ENCODE data around the gene MRPL48.

The MRPL48 gene

DNA sequence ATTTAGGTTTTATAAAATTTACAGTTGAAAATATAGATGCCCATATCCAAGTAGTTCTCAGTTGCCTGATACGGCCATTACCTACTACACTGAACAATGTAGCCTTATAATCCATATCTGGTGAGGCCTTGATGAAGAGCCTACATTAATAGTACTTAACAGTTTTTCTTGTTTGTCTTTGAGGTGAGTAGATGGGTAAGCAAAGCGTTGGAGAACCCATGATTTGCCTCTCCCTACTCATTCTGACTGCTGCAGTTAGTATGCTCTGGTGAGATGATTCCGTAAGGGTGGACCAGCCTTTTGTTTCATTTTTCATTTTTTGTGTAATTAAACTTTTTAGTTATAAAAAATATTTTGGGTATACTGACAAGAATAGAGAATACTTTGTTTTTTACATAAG is 100.6 kb downstream of the MRPL48 start:
- DNase-seq (ENCODE audit: extremely low read depth in 1 of 2, low read depth in 1 of 2): no peak

DNA sequence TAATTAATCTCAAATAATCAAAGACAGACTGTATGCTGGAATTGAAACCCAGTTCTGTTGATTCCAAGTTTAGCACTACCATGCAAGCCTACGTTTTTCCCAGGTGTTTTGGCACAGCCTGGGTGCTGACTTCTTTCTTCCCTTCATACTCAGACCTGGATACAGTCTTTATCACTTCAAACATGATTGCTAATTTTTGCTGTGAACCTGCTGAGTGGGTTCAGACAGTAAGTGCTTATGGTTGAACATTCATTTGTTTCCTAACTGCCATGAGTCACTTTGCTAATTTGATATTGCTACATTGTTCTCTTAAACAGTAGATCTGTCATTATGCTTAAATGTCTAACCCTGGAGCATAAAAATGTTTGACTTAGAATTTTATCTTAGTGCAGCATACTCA is 101.3 kb downstream of the MRPL48 start:
- no peak for DNase-seq (ENCODE audit: extremely low read depth in 1 of 2, low read depth in 1 of 2)

GRCh38 chr11:73889536-73889935 is 101.9 kb downstream of the MRPL48 start:
- DNase-seq (ENCODE audit: extremely low read depth in 1 of 2, low read depth in 1 of 2): no peak

- no peak for DNase-seq (ENCODE audit: extremely low read depth in 1 of 2, low read depth in 1 of 2)
Measured at GRCh38 chr11:73893041-73893440, 105.4 kb downstream of the MRPL48 start.

DNA sequence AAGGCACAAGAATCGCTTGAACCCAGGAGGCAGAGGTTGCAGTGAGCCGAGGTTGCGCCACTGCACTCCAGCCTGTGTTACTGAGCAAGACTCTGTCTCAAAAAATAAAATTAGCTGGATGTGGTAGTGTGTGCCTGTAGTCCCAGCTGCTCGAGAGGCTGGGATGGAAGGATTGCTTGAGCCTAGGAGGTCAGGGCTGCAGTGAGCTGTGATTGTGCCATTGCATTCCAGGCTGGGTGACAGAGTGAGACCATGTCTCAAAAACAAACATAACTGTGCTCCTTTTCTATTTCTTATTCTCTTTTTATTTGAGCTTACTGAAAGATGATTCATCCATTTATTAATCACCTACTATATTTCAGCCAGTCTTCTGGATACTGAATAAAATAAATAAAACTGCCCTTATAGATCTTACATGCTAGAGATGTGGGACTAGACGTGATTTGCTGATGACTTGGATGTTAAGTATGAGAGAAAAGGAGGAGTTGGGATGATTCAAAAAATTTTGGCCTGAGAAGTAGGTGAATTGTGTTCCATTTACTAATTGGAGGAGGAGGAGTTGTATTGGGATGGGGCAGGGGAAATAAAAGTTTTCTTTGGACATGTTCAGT is 107.2 kb downstream of the MRPL48 start:
- DNase-seq (ENCODE audit: extremely low read depth in 1 of 2, low read depth in 1 of 2): no peak

DNA sequence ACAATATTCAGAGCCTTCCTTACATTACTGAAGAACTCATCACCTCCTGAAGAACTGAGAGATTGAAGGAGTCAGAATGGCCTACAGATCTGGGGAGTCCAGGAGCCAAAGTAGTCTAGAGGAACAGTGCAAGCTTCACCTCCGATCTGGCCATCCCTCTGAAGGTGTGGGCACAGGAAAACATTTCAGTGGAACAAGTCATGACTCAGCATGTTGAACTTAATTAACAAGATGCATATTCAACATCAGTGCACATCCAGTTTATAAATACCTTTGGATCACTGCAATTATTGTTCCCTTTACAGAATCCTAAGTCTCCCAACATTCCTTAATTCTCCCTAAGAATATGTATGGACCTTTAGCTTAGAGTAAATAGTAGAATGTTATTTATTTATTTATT is 114.6 kb downstream of the MRPL48 start:
- DNase-seq (ENCODE audit: extremely low read depth in 1 of 2, low read depth in 1 of 2): no peak

DNA sequence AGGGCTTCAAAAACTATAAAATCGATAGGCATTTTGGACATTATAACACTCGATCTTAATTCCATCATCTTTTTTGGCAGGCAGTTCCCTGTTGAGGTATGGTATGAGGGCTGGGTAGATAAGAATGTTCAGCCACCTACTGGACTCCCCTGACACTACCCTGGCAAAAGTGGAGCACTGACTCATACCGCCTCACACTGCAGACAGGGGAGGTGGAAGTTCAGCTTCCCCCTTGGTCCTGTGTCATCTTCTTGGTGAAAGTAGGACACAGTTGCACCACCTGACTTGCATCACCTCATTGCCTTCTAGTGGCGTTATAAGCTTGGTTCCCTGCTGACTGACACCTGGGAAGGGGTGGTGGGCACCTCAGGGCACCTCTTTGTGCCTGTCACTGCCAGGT is 119.5 kb downstream of the MRPL48 start:
- peak in 1 of 2 donors; percentile 16 for DNase-seq (ENCODE audit: extremely low read depth in 1 of 2, low read depth in 1 of 2)

DNA sequence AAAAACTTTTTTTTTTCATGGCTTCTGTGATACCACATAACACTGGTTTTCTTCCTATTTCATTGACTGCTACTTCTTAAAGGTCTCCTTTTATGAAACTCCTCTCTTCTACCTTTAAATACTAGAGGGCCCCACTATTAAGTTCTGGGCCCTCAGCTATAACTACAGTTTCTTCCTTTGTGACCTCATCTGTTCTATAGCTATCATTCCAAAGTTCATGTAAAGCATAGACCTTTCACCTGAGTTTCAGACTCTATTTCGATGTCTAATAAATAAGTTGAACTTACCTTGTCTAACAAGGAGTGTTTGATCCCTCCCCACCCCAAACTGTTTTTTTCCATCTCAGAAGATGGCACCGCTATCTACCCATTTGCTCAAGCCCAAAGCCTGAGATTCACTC is 124.4 kb downstream of the MRPL48 start:
- DNase-seq (ENCODE audit: extremely low read depth in 1 of 2, low read depth in 1 of 2): no peak

- DNase-seq (ENCODE audit: extremely low read depth in 1 of 2, low read depth in 1 of 2): no peak
Measured at GRCh38 chr11:73913472-73913871, 125.8 kb downstream of the MRPL48 start.

DNA sequence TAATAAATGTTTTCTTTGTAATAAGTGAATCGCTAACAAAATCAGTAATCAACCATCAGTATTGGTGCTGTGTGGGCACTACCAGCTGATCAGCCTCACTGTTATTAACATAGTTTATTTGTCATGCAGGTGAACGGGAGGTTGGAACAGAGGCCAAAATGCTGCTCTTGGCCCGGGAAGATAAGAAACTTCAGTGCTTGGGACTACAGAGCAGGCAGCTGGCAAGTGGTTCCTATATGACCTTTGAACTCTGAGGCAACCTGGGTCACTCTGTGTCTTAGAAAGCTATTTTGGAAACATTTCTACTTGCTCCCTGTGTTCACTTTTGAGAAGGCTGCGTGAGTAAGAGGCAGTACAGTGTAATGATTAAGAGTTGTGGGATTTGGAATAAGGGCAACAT is 126.6 kb downstream of the MRPL48 start:
- no peak for DNase-seq (ENCODE audit: extremely low read depth in 1 of 2, low read depth in 1 of 2)

Measured in stimulated activated CD8-positive, alpha-beta memory T cell treated with anti-CD3 and anti-CD28 coated beads, Interleukin-7, amount 100 ng/mL, for 48 hours (primary cell).